Testis (tissue), 3 donors: Measurements from ENCODE around the gene TCF15. TPM values are rescaled to one million over a fixed set of nuclear protein-coding genes. Genes with fewer than 3 reads are reported as not detected.

ENCODE experiments used
- DNase-seq: peaks from one replicate; pipeline ENCODE4 v3.0.0-alpha.2; 2019
- H3K27ac ChIP-seq, 2 donors: fragments of 200-600 bp; sonication (generic); one replicate each; pipeline ENCODE4 v1.5.1; 2019
- H3K27me3 ChIP-seq: fragments of 200-600 bp; sonication (generic); one replicate; pipeline ENCODE4 v1.5.1; 2019
- H3K36me3 ChIP-seq: fragments of 200-600 bp; sonication (generic); one replicate; pipeline ENCODE4 v1.5.1; 2017; ENCODE audit warnings: low read depth; ENCODE audit errors: missing control alignments
- H3K4me1 ChIP-seq: fragments of 200-600 bp; sonication (generic); one replicate; pipeline ENCODE4 v1.5.1; 2019
- H3K4me3 ChIP-seq, 2 donors: fragments of 200-600 bp; sonication (generic); one replicate each; pipeline ENCODE4 v1.5.1; 2017 to 2019
- H3K9me3 ChIP-seq: fragments of 200-600 bp; sonication (generic); one replicate; pipeline ENCODE4 v1.5.1; 2017
- CTCF ChIP-seq, 3 experiments: fragments of 450-650 bp in 2 of 3; fragments of 200-600 bp in 1 of 3; sonication (generic) in 1 of 3; IDR thresholded peaks; one replicate each; pipeline ENCODE4 v1.5.1; 2016 to 2019; ENCODE audit warnings: antibody characterized with exemption in 3 of 3, mild to moderate bottlenecking in 2 of 3, moderate library complexity in 1 of 3
- POLR2A ChIP-seq: fragments of 450-650 bp; IDR thresholded peaks from one replicate; pipeline ENCODE4 v1.6.1; 2017; ENCODE audit warnings: antibody characterized with exemption, mild to moderate bottlenecking, moderate library complexity
- WGBS, 2 donors: methylation state at CpG; one replicate each; pipeline ENCODE4 v1.1.5; 2018; 5-methylcytosine and 5-hydroxymethylcytosine counted together
- intact Hi-C: fragments of 100-400 bp; cut with DNase I; formaldehyde crosslinking; loops from one replicate; pipeline ENCODE4 v1.15.1; 2023; ENCODE audit warnings: low total_unique reads
- polyA plus RNA-seq: library from polyadenylated mRNA; stranded (reverse); fragments of 350-450 nt; fragmentation: Illumina TruSeq; extraction: RNeasy Lipid Tissue Mini Kit (QIAGEN cat#74804); gene quantifications from one replicate; pipeline ENCODE4 v1.2.3, GENCODE V29; 2014; ENCODE audit warnings: low read depth, low replicate concordance; ENCODE audit not compliant: insufficient read depth
- total RNA-seq, 2 donors: library from RNA; depleted of rRNA; stranded (reverse); fragments of >200 nt; gene quantifications; one replicate each; pipeline ENCODE4 v1.2.3, GENCODE V29; 2016

TCF15 gene
- total and polyA plus RNA-seq, 3 donors from 2014 or later = 2.0 to 3.7 (median 2.7) TPM

DNA sequence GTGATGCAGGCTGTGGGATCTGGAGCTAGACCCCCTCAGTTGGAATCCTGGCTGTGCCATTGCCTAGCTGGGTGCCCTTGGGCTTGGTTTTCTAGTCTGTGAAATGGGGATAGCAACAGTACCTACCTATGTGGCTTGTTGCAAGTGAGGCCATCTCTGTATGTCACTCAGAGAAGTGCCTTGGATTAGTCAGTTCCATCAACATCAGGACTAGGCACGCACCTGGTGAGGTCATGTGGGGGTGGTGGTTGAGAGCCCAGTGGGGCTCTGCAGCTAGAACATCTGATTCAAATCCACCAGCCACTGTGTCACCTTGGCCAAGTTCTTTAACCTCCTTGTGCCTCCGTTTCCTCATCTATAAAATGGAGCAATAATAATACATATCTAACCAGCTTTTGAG lies 12.5 kb downstream of the TCF15 start:
- WGBS, 2 donors = 97 to 100% methylated on average over 2 of the region's 2 CpGs
- TF ChIP-seq POLR2A = no peak
- no peak for TF ChIP-seq CTCF (IDR thresholded peaks at IDR 0.05)
- no peak for DNase-seq

DNA sequence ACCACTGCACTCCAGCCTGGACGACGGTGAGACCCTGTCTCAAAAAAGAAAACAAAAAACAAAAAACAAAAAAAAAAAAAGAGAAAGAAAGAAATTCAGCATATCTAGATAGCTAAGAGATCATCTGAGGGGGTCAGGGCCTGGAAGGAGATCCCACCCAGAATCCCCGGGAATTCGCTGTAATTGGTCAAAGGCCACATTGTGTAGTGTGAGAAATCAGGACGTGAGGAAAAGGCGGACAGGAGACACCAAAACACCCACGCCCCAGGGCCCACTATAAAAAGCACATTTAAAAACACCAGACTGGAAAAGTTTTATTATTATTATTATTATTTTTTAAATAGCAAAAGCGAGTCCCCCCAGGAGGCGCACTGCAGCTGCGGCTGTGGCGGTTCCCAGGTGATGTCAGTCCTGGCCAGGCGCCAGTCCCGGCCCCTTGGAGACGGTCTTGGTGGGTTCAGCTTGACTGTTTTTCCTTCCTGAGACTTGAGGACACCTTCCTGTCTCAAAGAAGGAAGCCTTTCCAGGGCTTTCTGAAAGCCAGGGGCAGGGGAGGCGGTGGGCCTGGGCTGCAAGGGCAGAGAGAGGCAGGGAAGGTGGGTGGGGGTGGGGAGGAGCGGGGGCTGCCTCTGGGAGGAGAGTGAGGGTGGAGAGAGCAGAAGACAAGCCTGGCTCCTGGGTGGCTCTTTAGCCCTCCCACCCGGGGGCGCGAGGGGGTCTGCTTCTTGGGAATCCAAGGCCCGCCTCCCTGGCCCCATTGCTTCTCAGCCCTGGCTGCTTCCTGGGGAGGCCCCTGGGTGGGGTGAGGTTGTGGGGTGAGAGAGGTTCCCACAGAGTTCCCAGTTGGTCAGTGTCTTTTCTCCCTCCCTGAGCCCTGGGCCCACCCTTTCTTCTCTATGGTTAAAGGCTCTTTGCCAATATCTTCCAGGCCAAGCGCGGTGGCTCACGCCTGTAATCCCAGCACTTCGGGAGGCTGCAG lies 14.5 kb downstream of the TCF15 start:
- TF ChIP-seq POLR2A (no peak), CTCF (IDR thresholded peaks at IDR 0.05) (no peak)
- Histone ChIP-seq H3K4me3 (no peak overlapping the region), H3K9me3 (no peaks in the 10 kb centered on the region), H3K36me3 (no peaks in the 10 kb centered on the region), H3K27ac (no peak overlapping the region), H3K4me1 (no peaks in the 10 kb centered on the region), H3K27me3 (no peaks in the 10 kb centered on the region)
- 61 to 66% methylated on average over 19 to 24 of the region's 24 CpGs for WGBS, 2 donors
- intact Hi-C loops = no loop called here
- DNase-seq = no peak

More for the DNA sequence above, 12.5 kb downstream of the TCF15 start:
- intact Hi-C loops = no loop called here
- Histone ChIP-seq H3K4me1 (peaks cover 10% of the 10 kb centered on the region), H3K9me3 (no peaks in the 10 kb centered on the region), H3K27me3 (no peaks in the 10 kb centered on the region), H3K4me3 (no peak overlapping the region), H3K27ac (no peak overlapping the region), H3K36me3 (no peaks in the 10 kb centered on the region)

DNA sequence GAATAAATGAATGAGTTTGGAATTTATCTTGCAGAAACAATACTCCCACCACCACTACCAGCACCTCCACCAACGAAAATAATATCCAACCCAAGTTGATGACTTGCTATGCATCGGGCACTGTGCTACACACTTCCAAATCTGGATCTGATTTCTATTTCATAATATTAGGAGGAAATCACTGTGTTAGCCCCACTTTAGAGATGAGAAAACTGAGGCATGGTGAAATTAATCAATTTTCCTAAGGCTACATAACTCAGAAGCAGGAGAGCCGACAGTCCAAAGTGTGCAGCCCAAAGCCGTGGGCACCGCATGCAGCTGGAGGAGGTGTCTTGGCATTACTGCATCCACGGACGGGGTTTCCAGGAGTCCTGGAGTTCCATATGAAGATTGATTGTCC lies 17.6 kb downstream of the TCF15 start:
- TF ChIP-seq POLR2A (no peak), CTCF (IDR thresholded peaks at IDR 0.05) (no peak)
- Histone ChIP-seq H3K4me1 (no peaks in the 10 kb centered on the region), H3K9me3 (no peaks in the 10 kb centered on the region), H3K4me3 (no peak overlapping the region), H3K27ac (no peak overlapping the region), H3K36me3 (no peaks in the 10 kb centered on the region), H3K27me3 (no peaks in the 10 kb centered on the region)
- DNase-seq = no peak
- intact Hi-C loops = no loop called here
- 85 to 93% methylated on average over 7 of the region's 7 CpGs for WGBS, 2 donors

- Histone ChIP-seq H3K27me3 (no peaks in the 10 kb centered on the region), H3K9me3 (no peaks in the 10 kb centered on the region), H3K36me3 (no peaks in the 10 kb centered on the region), H3K4me1 (no peaks in the 10 kb centered on the region), H3K27ac (no peak overlapping the region), H3K4me3 (no peak overlapping the region)
- 86 to 87% methylated on average over 5 of the region's 5 CpGs for WGBS, 2 donors
- TF ChIP-seq POLR2A (no peak), CTCF (IDR thresholded peaks at IDR 0.05) (no peak)
- no peak for DNase-seq
- intact Hi-C loops = no loop called here
Measured at GRCh38 chr20:591941-592340, 18.2 kb downstream of the TCF15 start.
